AG04449 (cell line): ENCODE measurements around the gene DISP3.

Source experiments
- CTCF ChIA-PET: fragments of 350-600 bp; formaldehyde crosslinking; extraction: SDS; loops from one replicate; lab custom pipeline; 2021; ENCODE audit warnings: antibody characterized with exemption; lab: Yijun Ruan, JAX
- POLR2A ChIA-PET: fragments of 400-600, 350-600 bp; formaldehyde crosslinking; extraction: SDS; loops from one replicate; lab custom pipeline; 2020; ENCODE audit warnings: antibody characterized with exemption, inconsistent platforms; lab: Yijun Ruan, JAX
- DNase-seq: peaks from one replicate; pipeline ENCODE4 v3.0.0-alpha.2; 2010; ENCODE audit warnings: low read depth, low spot score
- H3K4me3 ChIP-seq: 2 replicates; pipeline ENCODE4 v1.5.1; 2011; ENCODE audit warnings: low read depth, mild to moderate bottlenecking, control low read depth, low read length
- TF ChIP-seq, protein P1 (sequence below): IDR thresholded peaks from one replicate; pipeline ENCODE4 v1.5.1; 2011; ENCODE audit warnings: mild to moderate bottlenecking, moderate library complexity, low read length, control low read depth, inconsistent platforms; ENCODE audit not compliant: insufficient read depth; ENCODE audit errors: missing control alignments

Gene DISP3

DNA sequence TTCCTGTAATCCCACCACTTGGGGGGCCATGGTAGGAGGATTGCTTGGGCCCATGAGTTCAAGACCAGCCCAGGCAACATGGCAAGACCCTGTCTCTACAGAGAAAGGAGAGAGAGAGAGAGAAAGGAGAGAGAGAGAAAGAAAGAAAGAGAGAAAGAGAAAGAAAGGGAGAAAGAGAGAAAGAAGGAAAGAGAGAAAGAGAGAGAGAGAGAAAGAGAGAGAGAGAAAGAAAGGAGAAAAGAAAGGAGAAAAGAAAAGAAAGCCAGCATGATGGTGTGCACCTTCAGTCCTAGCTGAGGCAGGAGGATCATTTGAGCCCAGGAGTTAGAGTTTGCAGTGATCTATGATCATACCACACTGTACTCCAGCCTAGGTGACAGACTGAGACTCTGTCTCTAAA lies 82.8 kb downstream of the DISP3 start:
- POLR2A ChIA-PET, result no interaction called here
- no peak for DNase-seq
- TF ChIP-seq, protein P1, sequence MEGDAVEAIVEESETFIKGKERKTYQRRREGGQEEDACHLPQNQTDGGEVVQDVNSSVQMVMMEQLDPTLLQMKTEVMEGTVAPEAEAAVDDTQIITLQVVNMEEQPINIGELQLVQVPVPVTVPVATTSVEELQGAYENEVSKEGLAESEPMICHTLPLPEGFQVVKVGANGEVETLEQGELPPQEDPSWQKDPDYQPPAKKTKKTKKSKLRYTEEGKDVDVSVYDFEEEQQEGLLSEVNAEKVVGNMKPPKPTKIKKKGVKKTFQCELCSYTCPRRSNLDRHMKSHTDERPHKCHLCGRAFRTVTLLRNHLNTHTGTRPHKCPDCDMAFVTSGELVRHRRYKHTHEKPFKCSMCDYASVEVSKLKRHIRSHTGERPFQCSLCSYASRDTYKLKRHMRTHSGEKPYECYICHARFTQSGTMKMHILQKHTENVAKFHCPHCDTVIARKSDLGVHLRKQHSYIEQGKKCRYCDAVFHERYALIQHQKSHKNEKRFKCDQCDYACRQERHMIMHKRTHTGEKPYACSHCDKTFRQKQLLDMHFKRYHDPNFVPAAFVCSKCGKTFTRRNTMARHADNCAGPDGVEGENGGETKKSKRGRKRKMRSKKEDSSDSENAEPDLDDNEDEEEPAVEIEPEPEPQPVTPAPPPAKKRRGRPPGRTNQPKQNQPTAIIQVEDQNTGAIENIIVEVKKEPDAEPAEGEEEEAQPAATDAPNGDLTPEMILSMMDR, result no peak
- CTCF ChIA-PET, result no interaction called here
- H3K4me3 ChIP-seq, result no peak overlapping the region

DNA sequence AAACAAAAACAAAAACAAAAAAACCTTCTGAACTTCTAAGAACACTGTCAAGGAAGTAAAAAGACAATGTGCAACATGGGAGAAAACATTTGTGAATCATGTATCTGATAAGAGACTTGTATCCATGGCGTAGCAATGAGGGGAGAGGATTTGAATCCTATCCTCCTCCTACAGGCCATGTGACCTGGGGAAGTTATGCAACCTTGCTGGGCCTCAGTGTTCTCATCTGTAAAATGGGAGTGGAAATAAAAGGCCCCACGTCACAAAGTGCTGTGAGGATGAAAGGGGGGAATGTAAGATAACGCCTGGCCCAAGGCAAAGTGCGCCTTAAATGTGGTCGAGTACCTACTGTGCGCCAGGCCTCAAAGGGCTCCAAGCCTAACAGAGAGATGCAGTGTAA lies 83.7 kb downstream of the DISP3 start:
- ChIA-PET CTCF (no interaction called here), POLR2A (no interaction called here)
- no peak for DNase-seq
- no peak overlapping the region for H3K4me3 ChIP-seq
- TF ChIP-seq, protein P1, result no peak

DNA sequence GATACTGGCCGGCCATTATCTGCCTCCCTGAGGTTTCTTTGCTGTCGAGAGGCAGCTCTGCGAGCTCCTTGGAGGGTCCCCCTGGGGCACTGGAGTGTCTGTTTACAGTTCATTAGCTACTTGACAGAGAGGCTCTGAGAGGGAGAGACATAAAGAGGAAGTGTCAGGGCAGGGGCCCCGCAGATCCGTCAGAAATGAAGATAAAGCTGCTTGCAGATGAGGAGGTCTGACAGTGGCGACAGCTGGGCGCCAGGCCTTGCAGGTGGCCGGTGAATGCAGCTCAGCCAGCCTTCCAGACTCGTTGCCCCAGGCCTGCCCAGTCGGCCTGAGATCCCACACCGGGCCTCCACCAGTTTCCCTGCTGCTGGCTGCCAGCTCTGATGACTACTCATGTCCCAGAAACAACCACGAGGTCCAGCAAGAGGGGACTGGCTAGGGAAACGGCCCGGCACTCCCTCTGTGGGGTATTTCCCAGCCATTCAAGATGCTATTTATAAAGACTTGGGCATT lies 84.7 kb downstream of the DISP3 start:
- ChIA-PET POLR2A (no interaction called here), CTCF (no interaction called here)

DNA sequence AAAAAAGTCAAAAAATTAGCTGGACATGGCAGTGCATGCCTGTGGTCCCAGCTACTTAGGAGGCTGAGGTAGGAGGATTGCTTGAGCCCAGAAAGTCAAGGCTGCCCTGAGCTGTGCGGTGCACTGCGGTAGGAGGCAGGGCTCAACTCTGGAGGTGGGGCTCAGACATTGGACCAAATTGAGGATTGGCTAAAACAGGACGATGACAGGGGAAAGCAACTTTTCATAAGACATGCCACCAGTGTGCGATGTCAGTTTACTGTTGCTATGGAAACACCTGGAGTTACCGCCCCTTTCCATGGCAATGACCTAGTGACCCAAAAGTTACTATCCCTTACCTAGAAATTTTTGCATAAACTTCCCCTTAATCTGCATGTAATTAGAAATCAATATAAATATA lies 85.3 kb downstream of the DISP3 start:
- no peak for DNase-seq
- ChIA-PET CTCF (no interaction called here), POLR2A (no interaction called here)
- TF ChIP-seq, protein P1, result no peak
- no peak overlapping the region for H3K4me3 ChIP-seq

More for the DNA sequence above, 84.7 kb downstream of the DISP3 start:
- DNase-seq, result peak; percentile 21
- H3K4me3 ChIP-seq, result no peak overlapping the region
- TF ChIP-seq, protein P1, result no peak

DNA sequence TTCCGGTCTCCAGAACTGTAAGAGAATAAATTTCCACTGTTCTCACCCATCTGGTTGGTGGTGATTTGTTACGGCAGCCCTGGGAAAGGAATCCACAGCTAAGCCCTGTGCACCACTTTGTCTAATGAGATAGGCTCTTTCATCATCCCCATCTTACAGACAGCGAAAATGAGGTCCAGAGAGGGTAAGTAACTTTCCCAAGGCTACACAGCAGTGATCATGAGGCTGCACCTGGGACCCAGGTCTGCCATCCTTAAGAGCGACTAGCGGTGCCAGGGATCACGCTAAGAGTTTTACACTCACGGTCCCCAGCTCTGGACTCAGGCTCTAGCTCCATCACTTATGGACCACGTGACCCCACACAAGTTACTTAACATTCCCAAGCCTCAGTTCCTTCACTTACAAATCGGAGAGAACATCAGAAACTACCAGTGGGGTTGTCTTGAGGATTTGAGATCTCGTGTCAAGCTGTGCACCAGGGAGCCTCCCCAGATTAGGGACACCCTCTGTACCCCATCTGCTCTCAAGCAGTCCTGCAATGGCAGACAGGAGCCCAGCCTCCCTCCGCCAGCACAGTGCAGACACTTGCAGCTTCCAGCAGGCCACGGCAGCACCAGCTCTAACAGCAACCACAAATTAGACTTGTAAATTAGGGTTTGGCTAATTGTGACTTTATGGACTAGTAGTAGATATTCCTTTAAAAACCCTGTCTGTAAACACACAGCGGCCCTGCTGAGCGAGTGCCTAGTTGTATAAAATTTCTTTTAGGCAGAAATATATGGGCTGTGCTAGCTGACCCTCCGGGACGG lies 87.3 kb downstream of the DISP3 start:
- H3K4me3 ChIP-seq, result no peak overlapping the region
- CTCF ChIA-PET, result no interaction called here
- TF ChIP-seq, protein P1, result no peak
- no peak for DNase-seq
- POLR2A ChIA-PET, result no interaction called here

DNA sequence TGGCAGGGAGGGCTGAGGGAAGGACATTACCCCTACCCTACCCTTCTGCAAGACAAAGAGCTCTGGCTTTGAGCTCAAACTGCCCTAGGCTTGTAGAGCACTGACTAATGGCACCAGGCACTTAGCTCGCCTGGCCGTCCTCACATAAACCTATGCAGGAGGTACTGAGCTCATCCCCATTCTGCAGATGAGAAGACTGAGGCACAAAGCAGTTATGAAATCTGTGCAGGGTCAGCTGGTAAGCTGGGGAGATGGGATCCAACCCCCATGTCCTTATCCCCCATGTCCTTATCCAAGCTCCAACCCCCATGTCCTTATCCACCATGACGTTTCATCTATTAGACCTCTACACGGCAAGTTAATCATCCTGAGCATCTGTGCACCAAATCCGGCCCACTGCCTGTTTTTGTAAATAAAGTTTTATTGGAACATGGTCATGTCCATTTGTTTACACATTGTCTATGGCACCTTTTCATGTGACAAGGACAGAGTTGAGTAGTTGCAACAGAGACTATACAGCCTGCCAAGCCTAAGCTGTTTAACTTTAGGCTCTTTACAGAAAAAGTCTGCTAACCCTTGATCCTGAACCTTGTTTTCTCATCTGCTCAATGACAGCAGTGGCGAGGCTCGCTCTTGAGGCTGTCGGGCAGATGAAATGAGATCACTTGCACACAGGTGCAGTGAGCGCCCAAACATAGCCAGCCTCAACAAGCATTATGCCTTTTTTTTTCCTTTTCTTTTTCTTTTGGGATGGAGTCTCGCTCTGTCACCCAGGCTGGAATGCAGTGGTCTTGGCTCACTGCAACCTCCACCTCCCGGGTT lies 88.5 kb downstream of the DISP3 start:
- no peak overlapping the region for H3K4me3 ChIP-seq
- CTCF ChIA-PET, result interaction anchor here (0.9 kb wide), 1 partner anchor 27 kb away, joined by 3 read pairs; no protein-coding TSS in a partner anchor
- TF ChIP-seq, protein P1, result no peak
- DNase-seq, result no peak
- POLR2A ChIA-PET, result no interaction called here
